Measurements from ENCODE around the gene CCNE1. TPM values are rescaled to one million over a fixed set of nuclear protein-coding genes. Genes with fewer than 3 reads are reported as not detected.

Gene CCNE1
- total RNA-seq, 2 donors from 2014 or later = 33.3 to 34.9 TPM

- Mint-ChIP-seq H3K9me3 (no peaks in the 10 kb centered on the region), H3K4me1 (peaks cover 10% of the 10 kb centered on the region), H3K27ac (no peak overlapping the region), H3K27me3 (ENCODE audit: insufficient read depth) (no peaks in the 10 kb centered on the region), H3K36me3 (ENCODE audit: low read depth) (no peaks in the 10 kb centered on the region), H3K4me3 (no peak overlapping the region)
- WGBS, 2 experiments (ENCODE audit: insufficient coverage in 1 of 2, insufficient read length in 1 of 2) = 85 to 95% methylated on average over 9 to 18 of the region's 18 CpGs
- Histone ChIP-seq H3K4me3 (ENCODE audit: low read length) (no peak overlapping the region), H3K9me3 (ENCODE audit: control insufficient read depth, low read length) (no peaks in the 10 kb centered on the region), H3K36me3 (ENCODE audit: control insufficient read depth, insufficient read depth, low read length) (no peaks in the 10 kb centered on the region), H3K27me3 (ENCODE audit: control insufficient read depth, insufficient read depth, low read length, poor library complexity, severe bottlenecking) (no peaks in the 10 kb centered on the region), H3K4me1 (ENCODE audit: control insufficient read depth, insufficient read depth, low read length) (no peaks in the 10 kb centered on the region), H3K9ac (ENCODE audit: extremely low read depth, low read length, poor library complexity, severe bottlenecking) (no peak overlapping the region), H3K27ac (ENCODE audit: low read depth, low read length) (no peak overlapping the region)
- no peak for TF ChIP-seq CTCF (conservative IDR thresholded peaks at IDR 0.05)
- no peak for DNase-seq
These were observed 6.5 kb upstream of the CCNE1 start for GRCh38 chr19:29805031-29805965.

GRCh38 chr19:29806098-29806866, 5.5 kb upstream of the CCNE1 start:
- WGBS, 2 experiments (ENCODE audit: insufficient coverage in 1 of 2, insufficient read length in 1 of 2) = 86 to 97% methylated on average over 6 to 10 of the region's 10 CpGs
- Mint-ChIP-seq H3K4me3 (no peak overlapping the region), H3K9me3 (no peaks in the 10 kb centered on the region), H3K27me3 (ENCODE audit: insufficient read depth) (no peaks in the 10 kb centered on the region), H3K4me1 (peaks cover 10% of the 10 kb centered on the region), H3K27ac (no peak overlapping the region), H3K36me3 (ENCODE audit: low read depth) (no peaks in the 10 kb centered on the region)
- Histone ChIP-seq H3K27me3 (ENCODE audit: control insufficient read depth, insufficient read depth, low read length, poor library complexity, severe bottlenecking) (no peaks in the 10 kb centered on the region), H3K27ac (ENCODE audit: low read depth, low read length) (no peak overlapping the region), H3K36me3 (ENCODE audit: control insufficient read depth, insufficient read depth, low read length) (no peaks in the 10 kb centered on the region), H3K9ac (ENCODE audit: extremely low read depth, low read length, poor library complexity, severe bottlenecking) (no peak overlapping the region), H3K4me3 (ENCODE audit: low read length) (no peak overlapping the region), H3K9me3 (ENCODE audit: control insufficient read depth, low read length) (no peaks in the 10 kb centered on the region), H3K4me1 (ENCODE audit: control insufficient read depth, insufficient read depth, low read length) (no peaks in the 10 kb centered on the region)
- no peak for TF ChIP-seq CTCF (conservative IDR thresholded peaks at IDR 0.05)
- peak; percentile 81 for DNase-seq

- Histone ChIP-seq H3K27me3 (ENCODE audit: control insufficient read depth, insufficient read depth, low read length, poor library complexity, severe bottlenecking) (no peaks in the 10 kb centered on the region), H3K4me3 (ENCODE audit: low read length) (no peak overlapping the region), H3K36me3 (ENCODE audit: control insufficient read depth, insufficient read depth, low read length) (no peaks in the 10 kb centered on the region), H3K9me3 (ENCODE audit: control insufficient read depth, low read length) (no peaks in the 10 kb centered on the region), H3K27ac (ENCODE audit: low read depth, low read length) (no peak overlapping the region), H3K9ac (ENCODE audit: extremely low read depth, low read length, poor library complexity, severe bottlenecking) (no peak overlapping the region), H3K4me1 (ENCODE audit: control insufficient read depth, insufficient read depth, low read length) (no peaks in the 10 kb centered on the region)
- Mint-ChIP-seq H3K9me3 (no peaks in the 10 kb centered on the region), H3K4me3 (no peak overlapping the region), H3K36me3 (ENCODE audit: low read depth) (no peaks in the 10 kb centered on the region), H3K27ac (no peak overlapping the region), H3K4me1 (peaks cover 10% of the 10 kb centered on the region), H3K27me3 (ENCODE audit: insufficient read depth) (no peaks in the 10 kb centered on the region)
- WGBS, 2 experiments (ENCODE audit: insufficient coverage in 1 of 2, insufficient read length in 1 of 2) = 92 to 94% methylated on average over 6 of the region's 6 CpGs
- no peak for TF ChIP-seq CTCF (conservative IDR thresholded peaks at IDR 0.05)
- no peak for DNase-seq
These were observed 4.6 kb upstream of the CCNE1 start for GRCh38 chr19:29807178-29807577.

Measured in endodermal cell (in vitro differentiated cells).